Astrocyte (in vitro differentiated cells and primary cell): ENCODE measurements around the gene E4F1.
"Not testable (repeated sequence)": the region's sequence is repeated elsewhere in the genome, so short reads cannot be mapped to it uniquely, and the experiment has no call there.

Experiments
- EZH2 ChIP-seq: IDR thresholded peaks from 2 replicates; pipeline ENCODE4 v1.6.1; 2012; ENCODE audit warnings: mild to moderate bottlenecking, low read length, inconsistent platforms; ENCODE audit not compliant: insufficient read depth
- TF ChIP-seq, protein P1 (sequence below): IDR thresholded peaks from 2 replicates; pipeline ENCODE4 v1.5.1; 2011; ENCODE audit warnings: low read depth, mild to moderate bottlenecking, inconsistent platforms, low read length, moderate library complexity; ENCODE audit not compliant: insufficient read depth

DNA sequence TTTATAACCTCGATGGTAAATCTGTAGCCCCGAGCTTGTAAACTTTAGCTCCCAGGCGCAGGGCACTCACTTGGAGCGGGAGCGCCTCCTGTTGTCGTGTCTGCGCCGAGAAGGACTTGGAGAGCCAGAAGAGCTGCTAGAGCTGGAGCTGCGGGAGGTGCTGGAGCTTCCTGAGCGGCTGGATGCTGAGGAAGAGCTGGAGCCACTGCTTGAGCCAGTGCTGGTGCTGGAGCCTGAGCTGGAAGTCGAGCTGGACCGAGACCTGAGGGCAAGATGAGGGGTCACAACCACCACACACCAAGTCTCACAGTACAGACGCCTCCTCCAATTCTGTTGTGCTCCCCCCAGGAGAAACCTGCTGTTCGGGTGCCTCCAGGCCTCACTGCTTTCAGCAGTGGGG, 39.6 kb downstream of the E4F1 start:
- TF ChIP-seq, protein P1, sequence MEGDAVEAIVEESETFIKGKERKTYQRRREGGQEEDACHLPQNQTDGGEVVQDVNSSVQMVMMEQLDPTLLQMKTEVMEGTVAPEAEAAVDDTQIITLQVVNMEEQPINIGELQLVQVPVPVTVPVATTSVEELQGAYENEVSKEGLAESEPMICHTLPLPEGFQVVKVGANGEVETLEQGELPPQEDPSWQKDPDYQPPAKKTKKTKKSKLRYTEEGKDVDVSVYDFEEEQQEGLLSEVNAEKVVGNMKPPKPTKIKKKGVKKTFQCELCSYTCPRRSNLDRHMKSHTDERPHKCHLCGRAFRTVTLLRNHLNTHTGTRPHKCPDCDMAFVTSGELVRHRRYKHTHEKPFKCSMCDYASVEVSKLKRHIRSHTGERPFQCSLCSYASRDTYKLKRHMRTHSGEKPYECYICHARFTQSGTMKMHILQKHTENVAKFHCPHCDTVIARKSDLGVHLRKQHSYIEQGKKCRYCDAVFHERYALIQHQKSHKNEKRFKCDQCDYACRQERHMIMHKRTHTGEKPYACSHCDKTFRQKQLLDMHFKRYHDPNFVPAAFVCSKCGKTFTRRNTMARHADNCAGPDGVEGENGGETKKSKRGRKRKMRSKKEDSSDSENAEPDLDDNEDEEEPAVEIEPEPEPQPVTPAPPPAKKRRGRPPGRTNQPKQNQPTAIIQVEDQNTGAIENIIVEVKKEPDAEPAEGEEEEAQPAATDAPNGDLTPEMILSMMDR, result not testable (repeated sequence)
- TF ChIP-seq EZH2, result not testable (repeated sequence)
